NB4 (cell line): Measurements from ENCODE around the gene ITPR2.

Source experiments
- DNase-seq: peaks from one replicate; pipeline ENCODE4 v3.0.0; 2010; ENCODE audit warnings: low read depth
- H3K4me3 ChIP-seq: one replicate; pipeline ENCODE4 v1.5.1; 2011; ENCODE audit warnings: mild to moderate bottlenecking, low read depth, low read length, moderate library complexity
- MYC ChIP-seq: IDR thresholded peaks from 2 replicates; pipeline ENCODE4 v1.6.1; 2011; ENCODE audit warnings: low read depth, low read length
- POLR2A ChIP-seq: IDR thresholded peaks from 2 replicates; pipeline ENCODE4 v1.6.1; 2011; ENCODE audit warnings: mild to moderate bottlenecking; ENCODE audit not compliant: insufficient read length; ENCODE audit errors: extremely low read depth
- TF ChIP-seq, protein P1 (sequence below): IDR thresholded peaks from 2 replicates; pipeline ENCODE4 v1.6.1; 2011; ENCODE audit warnings: low read depth, low read length
- TF ChIP-seq, protein P2 (sequence below): IDR thresholded peaks from one replicate; pipeline ENCODE4 v1.5.1; 2012; ENCODE audit warnings: low read depth, low read length

ITPR2 gene

GRCh38 chr12:26744697-26745440, 88.1 kb downstream of the ITPR2 start:
- H3K4me3 ChIP-seq = no peak overlapping the region
- TF ChIP-seq MYC (no peak), POLR2A (no peak)
- TF ChIP-seq, protein P1, sequence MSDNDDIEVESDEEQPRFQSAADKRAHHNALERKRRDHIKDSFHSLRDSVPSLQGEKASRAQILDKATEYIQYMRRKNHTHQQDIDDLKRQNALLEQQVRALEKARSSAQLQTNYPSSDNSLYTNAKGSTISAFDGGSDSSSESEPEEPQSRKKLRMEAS = no peak
- TF ChIP-seq, protein P2, sequence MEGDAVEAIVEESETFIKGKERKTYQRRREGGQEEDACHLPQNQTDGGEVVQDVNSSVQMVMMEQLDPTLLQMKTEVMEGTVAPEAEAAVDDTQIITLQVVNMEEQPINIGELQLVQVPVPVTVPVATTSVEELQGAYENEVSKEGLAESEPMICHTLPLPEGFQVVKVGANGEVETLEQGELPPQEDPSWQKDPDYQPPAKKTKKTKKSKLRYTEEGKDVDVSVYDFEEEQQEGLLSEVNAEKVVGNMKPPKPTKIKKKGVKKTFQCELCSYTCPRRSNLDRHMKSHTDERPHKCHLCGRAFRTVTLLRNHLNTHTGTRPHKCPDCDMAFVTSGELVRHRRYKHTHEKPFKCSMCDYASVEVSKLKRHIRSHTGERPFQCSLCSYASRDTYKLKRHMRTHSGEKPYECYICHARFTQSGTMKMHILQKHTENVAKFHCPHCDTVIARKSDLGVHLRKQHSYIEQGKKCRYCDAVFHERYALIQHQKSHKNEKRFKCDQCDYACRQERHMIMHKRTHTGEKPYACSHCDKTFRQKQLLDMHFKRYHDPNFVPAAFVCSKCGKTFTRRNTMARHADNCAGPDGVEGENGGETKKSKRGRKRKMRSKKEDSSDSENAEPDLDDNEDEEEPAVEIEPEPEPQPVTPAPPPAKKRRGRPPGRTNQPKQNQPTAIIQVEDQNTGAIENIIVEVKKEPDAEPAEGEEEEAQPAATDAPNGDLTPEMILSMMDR = no peak
- no peak for DNase-seq

GRCh38 chr12:26744042-26744626, 88.9 kb downstream of the ITPR2 start:
- TF ChIP-seq, protein P2 = no peak
- TF ChIP-seq, protein P1 = no peak
- no peak for TF ChIP-seq POLR2A
- no peak for TF ChIP-seq MYC
- no peak for DNase-seq
- H3K4me3 ChIP-seq = no peak overlapping the region

- TF ChIP-seq, protein P2 = no peak
- TF ChIP-seq MYC (no peak), POLR2A (no peak)
- TF ChIP-seq, protein P1 = no peak
- no peak for DNase-seq
- H3K4me3 ChIP-seq = no peak overlapping the region
Measured at GRCh38 chr12:26741584-26742227, 91.3 kb downstream of the ITPR2 start.

DNA sequence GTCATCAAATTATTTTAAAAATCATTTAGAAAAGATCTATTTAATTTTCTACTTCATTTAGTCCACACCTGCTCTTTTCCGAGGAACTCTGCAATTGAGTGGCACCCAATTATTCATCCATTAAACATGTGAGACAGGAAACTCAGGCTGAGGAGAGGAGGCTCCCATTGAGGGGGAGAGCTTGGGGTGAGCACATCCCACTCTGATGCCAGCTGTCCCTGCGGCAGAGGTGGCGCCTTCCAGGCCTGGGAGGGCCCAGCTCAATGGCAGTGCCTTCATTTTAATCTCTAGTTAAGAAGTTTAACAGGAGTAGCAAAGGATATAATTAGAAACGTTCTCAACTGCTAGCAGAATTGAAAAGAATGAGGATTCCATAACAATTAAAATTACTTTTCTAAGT, 92.0 kb downstream of the ITPR2 start:
- no peak overlapping the region for H3K4me3 ChIP-seq
- DNase-seq = no peak
- TF ChIP-seq, protein P2 = no peak
- TF ChIP-seq MYC = no peak
- no peak for TF ChIP-seq POLR2A
- TF ChIP-seq, protein P1 = no peak

- no peak for TF ChIP-seq POLR2A
- no peak for TF ChIP-seq MYC
- TF ChIP-seq, protein P1 = no peak
- TF ChIP-seq, protein P2 = no peak
- H3K4me3 ChIP-seq = no peak overlapping the region
Measured at GRCh38 chr12:26740348-26740747, 92.6 kb downstream of the ITPR2 start.

More at GRCh38 chr12:26740348-26740747, 92.6 kb downstream of the ITPR2 start:
- DNase-seq = no peak
